Urothelium cell line (cell line): ENCODE data around the gene SEC14L1.

Source experiments
- DNase-seq: peaks from one replicate; pipeline ENCODE4 v3.0.0; 2011; ENCODE audit warnings: low spot score, mixed read lengths
- FAIRE-seq: peaks from 2 replicates; lab custom pipeline; 2011; peaks lifted over from hg19 to GRCh38; lab: Jason Lieb, UNC

SEC14L1 gene

DNA sequence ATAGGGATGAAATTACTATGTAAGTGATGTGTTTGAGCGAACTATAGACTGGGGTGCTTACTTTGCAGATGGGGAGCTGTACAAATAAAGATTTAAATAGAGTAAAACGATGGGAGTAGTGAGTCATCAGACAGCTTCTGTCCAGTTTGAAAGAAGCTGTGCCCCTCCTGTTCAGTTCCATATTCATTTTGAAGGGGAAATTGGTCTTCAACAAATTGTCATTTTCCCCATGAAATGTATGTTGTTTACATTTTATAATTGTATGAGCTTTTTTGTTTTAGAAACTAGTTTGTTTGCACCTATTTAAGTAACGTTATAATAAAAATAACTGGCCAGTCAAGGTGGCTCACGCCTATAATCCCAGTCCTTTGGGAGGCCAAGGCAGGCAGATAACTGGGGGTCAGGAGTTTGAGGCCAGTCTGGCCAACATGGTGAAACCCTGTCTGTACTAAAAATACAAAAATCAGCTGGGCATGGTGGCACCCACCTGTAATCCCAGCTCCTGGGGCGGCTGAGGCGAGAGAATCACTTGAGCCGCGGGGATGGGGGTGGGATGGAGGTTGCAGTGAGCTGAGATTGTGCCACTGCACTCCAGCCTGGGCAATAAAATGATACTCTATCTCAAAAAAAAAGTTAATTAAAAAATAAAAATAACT is 20.2 kb downstream of the SEC14L1 start:
- FAIRE-seq (no peak), DNase-seq (no peak)

GRCh38 chr17:77161953-77162352 is 21.2 kb downstream of the SEC14L1 start:
- DNase-seq, result no peak
- FAIRE-seq, result no peak

- FAIRE-seq (no peak), DNase-seq (no peak)
Measured at GRCh38 chr17:77163001-77163400, 22.2 kb downstream of the SEC14L1 start.

DNA sequence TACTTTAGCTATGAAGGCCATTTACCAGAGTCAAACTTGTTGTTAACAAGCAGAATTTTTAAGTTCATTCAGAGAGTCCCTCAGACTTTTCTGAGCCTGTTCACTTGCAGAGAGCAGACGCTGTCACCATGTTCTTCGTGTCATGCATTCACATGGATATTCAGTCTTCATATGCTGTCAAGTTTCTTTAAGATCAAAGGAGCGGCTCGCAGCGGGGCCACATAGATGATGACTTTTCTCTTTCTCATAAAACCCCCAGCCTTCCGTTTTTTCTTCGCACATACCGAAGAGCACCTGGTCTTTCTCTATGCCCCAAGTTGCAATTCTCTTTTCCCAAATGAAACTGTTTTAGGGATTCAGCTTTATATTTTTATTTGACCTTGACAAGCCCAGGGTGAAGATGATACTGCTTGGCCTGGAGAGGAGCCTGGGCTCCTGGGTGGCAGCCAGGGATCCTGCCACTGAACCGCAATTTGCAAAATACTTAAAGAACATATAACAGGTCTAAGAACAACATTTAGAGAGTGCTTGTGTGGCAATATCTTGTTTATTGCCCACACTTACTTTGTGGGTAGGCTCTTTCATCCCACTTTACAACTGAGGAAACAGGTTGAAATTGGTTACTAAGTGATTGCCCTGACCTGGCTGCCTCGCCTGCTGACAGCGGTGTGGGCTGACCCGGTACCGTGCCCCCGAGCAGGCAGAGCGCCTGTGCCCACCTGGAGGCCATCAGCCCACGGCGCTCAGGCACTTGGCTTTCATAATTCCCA is 22.9 kb downstream of the SEC14L1 start:
- no peak for DNase-seq
- no peak for FAIRE-seq

GRCh38 chr17:77164483-77165091 is 23.8 kb downstream of the SEC14L1 start:
- FAIRE-seq (no peak), DNase-seq (no peak)

DNA sequence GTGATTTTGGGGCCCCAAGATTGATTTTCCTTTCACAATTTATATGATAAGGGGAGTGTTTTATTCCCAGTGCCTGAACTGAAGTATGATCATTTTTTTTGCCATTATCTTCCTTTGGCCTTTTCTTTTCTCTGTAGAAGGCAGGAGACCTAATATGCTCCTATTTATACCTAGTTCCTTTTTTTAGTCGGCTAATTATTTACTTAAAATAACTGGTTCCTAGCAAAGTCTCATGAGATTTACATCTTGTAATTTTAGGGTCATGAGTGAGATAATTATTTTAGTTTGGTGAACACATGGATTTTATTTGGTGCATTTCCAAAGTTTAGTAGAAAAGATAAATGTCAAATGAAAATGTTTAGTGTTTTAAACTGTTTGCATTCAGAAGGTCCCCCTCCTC is 24.8 kb downstream of the SEC14L1 start:
- no peak for FAIRE-seq
- DNase-seq, result no peak

DNA sequence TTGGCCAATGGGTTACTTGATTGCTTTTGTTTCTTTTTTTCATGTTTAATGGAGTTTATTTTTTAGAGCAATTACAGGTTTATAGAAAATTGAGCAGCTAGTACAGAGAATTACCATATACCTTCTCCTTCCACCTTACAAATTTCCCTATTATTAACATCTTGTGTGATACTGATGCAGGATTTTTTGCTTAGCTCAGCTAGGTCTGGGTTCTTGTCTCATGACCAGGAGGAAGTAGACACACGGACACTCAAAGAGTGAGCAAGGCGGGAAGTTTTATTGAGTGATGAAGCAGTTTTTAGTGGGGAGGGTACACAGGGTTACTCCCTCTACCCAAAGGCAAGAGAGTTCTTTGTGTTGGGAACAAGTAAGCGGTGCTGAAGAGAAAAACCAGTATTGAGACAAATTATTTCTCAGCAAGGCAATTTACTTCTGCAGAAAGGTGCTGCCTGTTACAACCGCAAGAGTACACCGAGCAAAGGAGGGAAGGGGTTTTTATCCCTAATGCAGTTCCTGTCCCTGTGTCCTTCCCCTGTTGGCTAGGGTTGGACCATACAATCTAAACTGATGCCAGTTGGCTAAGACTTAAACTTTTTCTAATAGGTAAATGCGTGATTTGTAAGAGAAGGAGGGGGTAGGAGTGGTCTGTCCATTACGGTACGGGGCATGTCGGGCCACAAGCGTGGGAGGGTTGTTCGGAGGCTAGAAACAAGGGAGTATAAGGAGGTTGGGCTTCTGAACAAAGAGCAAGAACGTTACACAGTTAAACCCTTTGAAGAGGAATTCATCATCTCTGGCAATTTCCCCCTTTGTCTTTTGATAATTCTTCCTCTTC is 26.9 kb downstream of the SEC14L1 start:
- no peak for FAIRE-seq

GRCh38 chr17:77173104-77173503 is 32.3 kb downstream of the SEC14L1 start:
- no peak for FAIRE-seq
- DNase-seq, result no peak

More for the DNA sequence above, 26.9 kb downstream of the SEC14L1 start:
- no peak for DNase-seq

GRCh38 chr17:77174928-77175661 is 34.3 kb downstream of the SEC14L1 start:
- no peak for DNase-seq
- no peak for FAIRE-seq

- FAIRE-seq (no peak), DNase-seq (no peak)
Measured at GRCh38 chr17:77177002-77177741, 36.4 kb downstream of the SEC14L1 start.

DNA sequence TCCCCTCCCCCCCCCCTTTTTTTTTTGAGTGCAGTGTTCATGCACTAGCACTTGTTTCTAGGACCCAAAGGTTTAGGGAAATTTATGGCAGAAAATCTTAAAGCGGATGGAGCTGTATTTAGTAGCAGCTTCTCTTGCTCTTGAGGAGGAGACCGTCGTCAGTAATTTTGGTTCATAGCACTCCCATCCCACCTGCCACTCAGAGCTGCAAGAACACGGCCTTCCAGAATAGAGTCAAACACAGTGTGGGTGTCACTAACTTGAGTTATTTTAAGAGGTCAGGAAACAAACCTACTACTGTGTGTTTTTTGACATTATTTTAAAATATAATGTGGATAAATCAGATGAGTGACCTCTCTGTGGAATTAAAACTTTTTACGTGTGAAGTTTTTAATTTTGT is 37.3 kb downstream of the SEC14L1 start:
- no peak for FAIRE-seq
- DNase-seq, result no peak

- no peak for FAIRE-seq
Measured at GRCh38 chr17:77178563-77178962, 37.8 kb downstream of the SEC14L1 start.

GRCh38 chr17:77180503-77181357 is 40.0 kb downstream of the SEC14L1 start:
- FAIRE-seq, result no peak
- DNase-seq, result no peak

More at GRCh38 chr17:77178563-77178962, 37.8 kb downstream of the SEC14L1 start:
- DNase-seq, result no peak

DNA sequence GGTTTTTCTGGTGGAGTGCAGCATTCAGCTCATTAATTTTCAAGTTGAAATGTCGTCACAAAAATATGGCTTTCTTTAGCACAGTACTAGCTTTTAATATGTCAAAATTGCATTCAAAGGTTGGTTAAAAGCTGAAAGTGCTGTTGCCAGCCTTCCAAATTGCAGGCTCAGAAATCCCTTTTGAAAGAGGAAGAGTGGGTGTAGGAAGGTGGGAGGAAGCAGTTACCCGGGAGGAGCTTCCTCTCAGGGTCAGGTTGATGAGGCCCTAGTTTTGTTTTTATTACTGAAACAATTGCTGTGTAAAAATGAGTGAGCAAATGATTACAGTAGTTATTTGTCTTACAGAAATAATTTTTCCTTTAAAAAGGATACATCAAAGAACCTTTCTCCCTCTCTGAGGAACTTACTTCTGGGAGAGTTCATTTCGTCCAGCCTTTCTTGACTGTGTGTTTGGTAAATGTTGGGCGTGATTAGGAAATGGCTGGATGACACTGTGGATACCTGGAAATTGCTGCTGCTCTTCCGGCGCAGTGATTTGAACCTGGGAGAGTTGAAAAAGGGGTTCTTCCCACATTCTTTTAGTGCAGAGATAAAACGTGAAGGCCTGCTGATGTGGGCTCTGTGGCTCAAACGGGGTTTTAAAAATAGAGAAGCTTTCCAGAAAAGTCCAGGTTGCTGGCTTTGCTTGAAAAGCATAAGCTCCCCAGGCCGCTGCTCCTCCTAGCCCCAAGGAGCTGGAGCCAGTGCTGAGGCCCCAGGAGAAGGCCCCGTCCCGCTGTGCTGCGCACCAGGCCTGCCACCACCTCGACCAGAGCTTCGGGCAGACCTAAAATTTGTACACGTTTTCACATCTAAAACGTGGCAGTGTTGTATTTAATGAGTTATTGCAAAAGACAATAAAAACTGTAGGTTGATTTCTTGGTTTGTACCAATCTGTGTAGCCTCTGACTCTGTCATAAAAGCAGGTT is 41.7 kb downstream of the SEC14L1 start:
- FAIRE-seq, result no peak
- DNase-seq, result no peak

- FAIRE-seq, result no peak
- no peak for DNase-seq
Measured at GRCh38 chr17:77184474-77184873, 43.7 kb downstream of the SEC14L1 start.

GRCh38 chr17:77185137-77185536 is 44.4 kb downstream of the SEC14L1 start:
- FAIRE-seq, result no peak

DNA sequence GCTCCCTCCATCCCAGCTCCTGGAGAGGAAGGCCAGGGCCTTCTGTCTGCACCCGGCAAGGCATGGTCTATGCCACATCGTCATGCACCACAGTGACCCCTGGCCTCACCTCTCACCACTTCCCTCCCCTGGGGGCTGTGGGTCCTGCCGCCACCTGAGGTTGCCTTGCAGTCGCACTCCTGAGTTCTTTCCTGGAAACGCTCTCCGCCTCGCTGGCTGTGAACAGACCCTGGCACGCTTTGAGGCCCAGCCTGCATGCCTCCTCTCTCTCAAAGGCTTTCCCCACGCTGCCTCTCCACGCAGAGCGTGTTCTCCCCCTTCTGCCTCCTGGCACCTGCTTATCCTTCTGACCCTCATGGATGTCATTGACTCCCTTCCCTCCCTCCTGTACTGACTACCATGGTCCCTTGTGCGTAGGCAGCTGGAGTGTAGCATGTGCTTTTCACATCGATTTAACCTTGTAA is 45.4 kb downstream of the SEC14L1 start:
- FAIRE-seq (no peak), DNase-seq (no peak)

More at GRCh38 chr17:77185137-77185536, 44.4 kb downstream of the SEC14L1 start:
- no peak for DNase-seq
